ENCODE measurements around the gene CCDC88C.
A peak's percentile ranks its signal among the peaks of the same experiment; 100 is the strongest.

The CCDC88C gene

GRCh38 chr14:91348845-91349465 lies 68.7 kb downstream of the CCDC88C start:
- DNase-seq (ENCODE audit: low spot score) = no peak

- no peak for DNase-seq (ENCODE audit: low spot score)
Observed at GRCh38 chr14:91346838-91347173, 70.8 kb downstream of the CCDC88C start.

DNA sequence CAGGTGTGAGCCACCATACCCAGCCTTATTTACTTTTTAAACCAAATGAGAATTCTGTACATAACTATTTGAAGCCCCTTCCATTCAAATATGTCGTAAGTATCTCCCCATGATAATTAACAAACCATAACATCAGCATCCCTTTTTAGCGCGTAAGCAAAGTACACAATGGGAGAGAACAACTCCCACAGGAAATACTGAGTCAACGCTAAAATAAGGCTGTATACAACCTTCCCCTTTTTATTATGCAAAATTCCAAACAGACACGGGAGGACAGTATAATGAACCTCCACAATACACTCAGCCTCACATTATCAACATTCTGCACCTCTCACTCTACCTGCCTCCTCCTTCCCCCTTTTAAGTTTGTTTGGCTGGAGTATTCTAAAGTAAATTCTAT lies 73.5 kb downstream of the CCDC88C start:
- no peak for DNase-seq (ENCODE audit: low spot score)

DNA sequence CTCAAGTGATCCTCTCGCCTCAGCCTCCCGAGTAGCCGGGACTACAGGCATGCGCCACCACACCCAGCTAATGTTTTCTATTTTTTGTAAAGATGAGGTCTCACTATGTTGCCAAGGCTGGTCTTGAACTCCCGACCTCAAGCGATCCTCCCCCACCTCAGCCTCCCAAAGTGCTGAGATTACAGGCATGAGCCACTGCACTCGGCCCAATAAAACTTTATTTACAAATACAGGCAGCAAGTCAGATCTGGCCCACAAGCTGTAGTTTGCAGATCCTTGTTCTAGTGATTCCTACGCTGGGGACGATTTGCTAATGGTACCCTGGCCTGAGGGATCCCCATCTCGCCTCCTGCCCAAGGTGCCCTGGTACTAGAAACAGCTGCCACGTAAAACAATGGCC lies 74.6 kb downstream of the CCDC88C start:
- DNase-seq (ENCODE audit: low spot score) = no peak

DNA sequence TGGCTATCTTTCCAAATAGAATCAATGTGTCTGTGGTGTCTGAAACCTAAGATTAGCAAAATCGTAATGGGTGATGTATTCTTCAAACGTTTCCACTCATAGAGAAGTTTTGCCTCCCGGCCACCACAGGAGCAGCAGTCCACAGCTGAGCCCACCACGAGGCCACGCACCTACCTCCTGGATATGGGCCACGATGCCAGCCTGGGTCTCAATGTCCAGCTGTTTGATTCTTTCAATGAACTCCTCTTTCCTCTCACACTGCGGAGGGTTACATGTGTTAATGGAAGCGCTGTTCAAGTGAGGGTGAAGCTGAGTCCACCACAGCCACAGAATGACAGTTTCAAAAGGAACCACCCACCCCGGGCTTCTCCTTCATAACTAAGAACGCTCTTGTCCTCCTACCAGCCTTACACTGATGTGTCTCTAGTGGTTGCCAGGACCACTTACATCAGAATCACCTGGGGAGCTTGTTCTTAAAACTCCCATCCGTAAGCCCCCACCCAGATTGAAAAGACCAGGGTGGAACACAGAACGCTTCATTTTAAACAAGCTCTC lies 75.3 kb downstream of the CCDC88C start:
- no peak for DNase-seq (ENCODE audit: low spot score)

GRCh38 chr14:91341751-91342154 lies 75.9 kb downstream of the CCDC88C start:
- no peak for DNase-seq (ENCODE audit: low spot score)

DNA sequence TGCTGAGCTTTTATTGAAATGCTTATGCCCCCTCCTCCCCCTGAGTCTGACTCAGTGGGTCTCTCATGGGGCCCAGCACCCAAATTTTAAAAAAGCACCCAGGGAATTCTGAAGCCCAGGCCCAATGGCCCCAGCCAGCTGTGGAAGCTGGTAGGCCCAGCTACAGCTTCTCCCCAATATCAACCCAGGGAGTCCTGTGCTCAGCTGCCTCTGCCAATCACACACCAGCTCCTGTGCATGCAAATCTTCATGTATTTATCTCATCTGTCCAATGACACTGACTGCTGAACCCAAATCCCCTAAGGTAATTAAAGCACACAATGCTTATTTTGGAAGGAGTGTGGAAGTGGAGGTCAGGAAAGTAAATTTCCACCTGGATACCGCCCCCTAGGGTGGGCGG lies 76.3 kb downstream of the CCDC88C start:
- DNase-seq (ENCODE audit: low spot score) = no peak

DNA sequence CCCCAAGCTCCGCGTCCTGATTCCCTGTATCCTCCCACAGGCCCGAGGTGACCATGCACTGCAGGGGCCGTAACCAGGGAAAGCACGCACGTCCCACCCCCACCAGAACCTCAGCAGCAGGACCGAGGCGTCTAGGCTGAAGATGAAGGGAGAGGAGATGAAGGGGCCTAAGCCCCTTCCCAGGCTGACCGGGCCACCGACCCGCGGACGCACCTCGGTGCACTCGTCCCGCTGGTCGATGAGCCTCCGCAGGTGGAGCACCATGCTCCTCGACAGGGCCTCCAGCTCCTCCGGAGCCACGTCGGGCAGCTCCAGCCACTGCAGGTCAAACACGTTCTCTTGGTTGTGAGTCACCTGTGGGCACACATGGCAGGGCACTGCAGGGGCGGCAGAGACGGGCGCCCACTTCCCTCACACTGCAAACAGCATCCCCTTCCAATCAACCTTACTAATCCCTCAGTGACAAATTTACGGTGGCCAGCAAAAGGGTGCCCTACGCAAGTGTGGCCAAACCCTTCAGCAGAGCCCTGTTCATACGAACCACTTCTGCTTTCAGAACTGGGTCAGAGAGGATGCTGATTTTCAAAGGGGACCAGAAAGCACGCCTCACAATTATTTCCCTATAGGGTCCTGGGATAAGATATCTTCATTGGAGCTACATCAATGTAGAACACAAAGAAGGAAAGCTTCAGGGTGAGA lies 77.8 kb downstream of the CCDC88C start:
- DNase-seq (ENCODE audit: low spot score) = no peak

GRCh38 chr14:91339076-91339475 lies 78.5 kb downstream of the CCDC88C start:
- no peak for DNase-seq (ENCODE audit: low spot score)

- DNase-seq (ENCODE audit: low spot score) = no peak
Observed at GRCh38 chr14:91338379-91338778, 79.2 kb downstream of the CCDC88C start.

DNA sequence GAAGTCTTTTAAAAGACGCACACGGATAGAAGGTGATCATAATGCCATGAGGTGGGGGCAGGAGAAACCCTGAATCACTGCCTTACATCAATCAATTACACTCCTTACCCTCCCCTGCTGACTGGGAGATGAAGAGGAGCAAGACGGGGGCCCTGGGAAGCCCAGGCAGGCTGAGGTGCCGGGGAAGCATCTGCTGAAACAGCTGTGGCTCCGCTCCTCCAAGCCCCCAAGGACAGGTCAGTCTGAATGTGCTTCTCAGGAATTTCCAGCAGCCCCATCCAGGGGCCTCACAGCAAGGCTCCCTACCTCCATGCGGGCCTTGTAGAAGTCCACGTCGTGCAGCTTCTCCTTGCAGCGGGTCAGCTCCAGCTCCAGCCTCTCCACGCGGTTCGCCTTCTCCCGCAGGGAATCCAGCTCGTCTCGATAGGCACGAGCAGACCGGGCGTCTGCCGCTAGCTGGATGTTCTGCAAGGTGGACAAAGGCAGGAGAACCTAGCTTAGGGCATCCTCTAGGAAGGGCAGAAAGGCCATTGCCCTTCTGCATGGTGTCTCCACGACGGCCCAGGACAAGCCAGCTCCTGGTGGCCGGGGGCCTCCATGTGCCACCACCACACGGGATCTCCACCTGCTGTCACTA lies 79.8 kb downstream of the CCDC88C start:
- DNase-seq (ENCODE audit: low spot score) = no peak

GRCh38 chr14:91336093-91336450 lies 81.5 kb downstream of the CCDC88C start:
- no peak for DNase-seq (ENCODE audit: low spot score)

DNA sequence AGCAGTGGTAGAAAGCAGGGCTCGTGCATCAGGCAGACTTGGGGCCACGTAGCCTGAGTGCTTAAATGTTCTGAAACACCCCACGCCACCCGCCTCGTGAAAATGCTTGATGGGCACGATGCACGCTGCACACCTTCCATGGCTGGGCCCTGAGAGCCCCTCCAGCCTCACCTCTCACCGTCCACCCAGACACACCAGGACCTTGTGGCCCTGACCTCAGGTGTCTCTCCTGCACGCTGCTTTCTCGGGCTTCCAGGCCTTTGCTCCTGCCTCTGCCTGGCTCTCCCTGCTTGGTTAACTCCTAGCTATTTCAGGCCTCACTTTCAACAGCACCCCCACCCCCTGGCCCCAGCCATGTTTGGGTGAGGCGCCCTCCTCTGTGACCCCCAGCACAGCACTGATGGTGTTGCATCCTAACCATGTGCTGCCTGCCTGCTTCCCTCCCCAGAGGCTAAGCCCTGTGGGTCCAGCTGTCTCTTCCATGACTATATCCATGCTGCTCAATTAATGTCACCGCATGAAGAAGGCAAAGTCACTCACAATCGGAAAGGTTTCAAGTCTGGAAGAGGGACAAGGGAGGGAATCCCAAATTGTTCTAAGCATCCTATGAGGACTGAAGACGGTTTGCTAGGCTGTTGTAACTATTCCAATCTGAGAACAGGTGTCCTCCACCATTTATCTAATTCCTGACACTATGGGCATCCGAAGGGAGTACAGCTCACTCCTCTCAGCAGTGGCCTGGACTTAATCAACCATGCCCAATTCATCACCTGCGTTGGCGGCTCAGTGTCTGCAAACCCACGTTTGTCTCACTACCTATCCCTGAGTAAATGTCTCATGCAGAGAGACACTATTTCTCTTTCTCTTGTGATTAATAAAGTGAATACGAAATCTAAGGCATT lies 82.2 kb downstream of the CCDC88C start:
- DNase-seq (ENCODE audit: low spot score) = peak; percentile 54

DNA sequence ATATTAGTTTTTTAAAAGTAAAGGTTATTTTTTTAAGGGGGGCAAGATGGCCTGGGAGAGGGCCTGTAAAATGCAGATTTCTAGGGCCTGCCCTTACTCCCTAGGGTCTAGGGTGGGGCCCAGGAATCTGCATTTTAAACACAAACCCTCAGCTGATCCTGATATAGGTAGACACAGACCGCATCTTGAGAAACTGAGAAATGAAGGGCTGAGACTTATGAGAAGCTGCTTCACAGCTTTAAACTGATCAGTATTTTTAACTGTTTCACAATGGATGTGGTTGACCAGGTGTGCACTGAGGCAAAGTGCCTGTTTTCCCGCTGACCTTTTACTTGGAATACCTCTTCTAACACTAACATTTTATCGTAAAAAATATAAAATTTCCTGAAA lies 84.0 kb downstream of the CCDC88C start:
- no peak for DNase-seq (ENCODE audit: low spot score)

- no peak for DNase-seq (ENCODE audit: low spot score)
Observed at GRCh38 chr14:91332986-91333649, 84.5 kb downstream of the CCDC88C start.

DNA sequence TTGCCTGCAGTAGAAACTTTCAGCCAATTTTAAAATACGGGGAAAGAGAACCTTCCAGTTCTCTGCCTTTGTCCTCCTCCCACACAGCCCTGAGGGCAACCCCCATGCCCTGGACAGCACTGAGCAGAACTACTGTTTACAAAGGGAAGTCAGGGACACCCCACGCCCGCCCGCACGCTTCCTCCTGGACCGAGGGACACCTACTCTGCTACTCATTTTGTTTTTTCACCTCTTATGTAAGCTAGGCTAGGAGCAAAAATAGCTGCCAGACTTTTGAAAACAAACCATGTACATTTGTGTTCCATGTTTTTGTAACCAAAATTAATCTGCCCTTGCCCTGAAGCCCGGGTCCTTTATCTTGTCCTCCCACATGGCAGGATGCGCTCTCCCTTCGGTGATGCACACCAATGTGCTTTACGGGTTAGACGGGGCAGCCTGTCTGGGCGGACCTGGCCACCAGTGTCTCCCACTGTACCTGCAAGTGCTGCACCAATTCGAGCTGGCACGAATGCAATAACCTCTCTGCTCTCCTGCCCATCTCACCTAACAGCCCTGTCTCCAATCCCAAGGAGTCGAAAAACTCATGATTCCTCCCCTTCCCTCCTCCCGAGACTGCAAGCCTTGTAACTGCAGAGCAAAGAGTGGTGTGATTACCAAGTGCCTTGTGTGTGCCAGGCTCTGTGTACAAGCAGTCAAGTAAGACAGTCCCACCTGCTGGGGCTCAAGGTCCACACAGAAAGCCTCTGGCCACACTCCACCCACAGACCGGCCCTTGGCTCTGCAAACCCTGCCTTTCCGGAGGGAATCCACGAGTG lies 85.2 kb downstream of the CCDC88C start:
- DNase-seq (ENCODE audit: low spot score) = no peak

- DNase-seq (ENCODE audit: low spot score) = no peak
Observed at GRCh38 chr14:91331721-91332120, 85.9 kb downstream of the CCDC88C start.

DNA sequence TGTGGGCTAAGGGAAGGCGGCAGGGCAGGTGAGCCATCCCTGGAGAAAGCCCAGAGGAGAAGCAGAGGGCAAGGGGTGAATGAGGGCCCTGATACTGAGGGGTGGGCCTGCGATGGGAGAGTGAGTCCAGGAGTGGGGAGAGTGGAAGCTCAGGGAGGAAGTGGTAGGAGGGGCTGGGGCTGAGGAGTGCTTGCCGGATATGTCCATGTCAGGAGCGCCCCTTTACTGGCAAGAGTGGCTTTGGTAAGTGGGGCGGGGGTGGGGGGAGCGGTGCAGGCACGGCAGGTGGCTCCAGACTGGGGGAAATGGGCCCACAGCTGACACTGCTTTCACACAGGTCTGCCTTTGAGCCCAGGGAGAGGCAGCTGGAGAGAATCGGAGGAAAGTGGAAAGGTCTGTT lies 86.8 kb downstream of the CCDC88C start:
- DNase-seq (ENCODE audit: low spot score) = no peak

GRCh38 chr14:91330096-91330696 lies 87.4 kb downstream of the CCDC88C start:
- no peak for DNase-seq (ENCODE audit: low spot score)

DNA sequence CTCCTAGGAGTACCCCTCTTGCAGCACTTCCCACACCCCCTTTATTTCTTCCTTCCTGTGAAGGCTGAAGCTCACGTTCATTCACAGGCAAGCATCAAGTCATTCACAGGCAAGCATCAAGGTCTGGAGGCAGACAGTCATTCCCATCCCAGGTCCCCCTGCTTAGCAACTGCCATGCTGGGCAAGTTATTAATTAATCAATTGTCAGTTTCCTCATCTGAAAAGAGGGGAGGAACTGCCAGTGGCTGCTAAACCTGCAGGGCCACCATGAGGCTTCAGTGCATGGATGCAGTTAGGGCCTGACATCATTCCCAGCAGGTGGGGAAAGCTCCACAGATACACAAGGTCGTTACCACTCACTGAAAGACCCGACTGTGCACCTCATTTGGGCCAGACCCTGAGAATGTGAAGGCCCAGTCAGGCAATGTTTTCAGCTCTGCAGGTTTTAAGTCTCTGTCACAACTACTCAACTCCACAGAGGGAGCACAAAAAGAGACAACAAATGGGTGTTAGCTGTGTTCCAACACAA lies 88.1 kb downstream of the CCDC88C start:
- peak; percentile 63 for DNase-seq (ENCODE audit: low spot score)

Measured in kidney tubule cell (primary cell).